SK-N-SH treated with all-trans-retinoic acid at 6 μM for 48 hours (cell line): Measurements from ENCODE around the gene SDK1.
A peak's percentile ranks its signal among the peaks of the same experiment; 100 is the strongest.

Experiments
- ATAC-seq: fragments of 200-7000 bp; cut with Tn5 transposase; 3 replicates; pipeline ENCODE4 v1.9.1; 2020; ENCODE audit warnings: mild to moderate bottlenecking, moderate library complexity
- BACH2 ChIP-seq: fragments of 250-450 bp; sonication (Bioruptor Pico); IDR thresholded peaks from 2 replicates; pipeline ENCODE4 v1.9.0; 2021; ENCODE audit warnings: mild to moderate bottlenecking, borderline replicate concordance
- CREB5 ChIP-seq: fragments of 250-450 bp; sonication (Bioruptor Pico); IDR thresholded peaks from 2 replicates; pipeline ENCODE4 v1.5.1; 2020; ENCODE audit warnings: low read depth, mild to moderate bottlenecking, moderate library complexity
- CSDC2 ChIP-seq: fragments of 250-450 bp; sonication (Bioruptor Pico); IDR thresholded peaks from 2 replicates; pipeline ENCODE4 v1.5.0; 2020; ENCODE audit warnings: mild to moderate bottlenecking, moderate library complexity
- CSRNP3 ChIP-seq: fragments of 250-450 bp; sonication (Bioruptor Pico); IDR thresholded peaks from 2 replicates; pipeline ENCODE4 v1.5.1; 2021; ENCODE audit warnings: mild to moderate bottlenecking, moderate library complexity
- ESRRG ChIP-seq: fragments of 250-450 bp; sonication (Bioruptor Pico); IDR thresholded peaks from 2 replicates; pipeline ENCODE4 v1.6.1; 2021; ENCODE audit warnings: mild to moderate bottlenecking
- GLIS3 ChIP-seq: fragments of 250-450 bp; sonication (Bioruptor Pico); IDR thresholded peaks from 2 replicates; pipeline ENCODE4 v1.5.0; 2020; ENCODE audit warnings: mild to moderate bottlenecking, moderate library complexity
- ISL1 ChIP-seq: fragments of 250-450 bp; sonication (Bioruptor Pico); IDR thresholded peaks from 2 replicates; pipeline ENCODE4 v2.1.2; 2022; ENCODE audit warnings: mild to moderate bottlenecking, moderate library complexity
- OSR1 ChIP-seq: fragments of 250-450 bp; sonication (Bioruptor Pico); IDR thresholded peaks from 2 replicates; pipeline ENCODE4 v1.8.0; 2022; ENCODE audit warnings: moderate library complexity, mild to moderate bottlenecking, inconsistent platforms
- POU6F1 ChIP-seq: fragments of 250-450 bp; sonication (Bioruptor Pico); IDR thresholded peaks from 2 replicates; pipeline ENCODE4 v1.8.0; 2021; ENCODE audit warnings: low read depth, mild to moderate bottlenecking, moderate library complexity, borderline replicate concordance
- PPARA ChIP-seq: fragments of 250-450 bp; sonication (Bioruptor Pico); IDR thresholded peaks from 2 replicates; pipeline ENCODE4 v1.5.0; 2020; ENCODE audit warnings: mild to moderate bottlenecking, borderline replicate concordance
- RARB ChIP-seq: fragments of 250-450 bp; sonication (Bioruptor Pico); IDR thresholded peaks from 2 replicates; pipeline ENCODE4 v1.8.0; 2021; ENCODE audit warnings: mild to moderate bottlenecking, moderate library complexity
- SNAI2 ChIP-seq: fragments of 250-450 bp; sonication (Bioruptor Pico); IDR thresholded peaks from 2 replicates; pipeline ENCODE4 v1.5.0; 2020; ENCODE audit warnings: mild to moderate bottlenecking, moderate library complexity
- TCF4 ChIP-seq: fragments of 250-450 bp; sonication (Bioruptor Pico); IDR thresholded peaks from 2 replicates; pipeline ENCODE4 v1.8.0; 2021; ENCODE audit warnings: mild to moderate bottlenecking, moderate library complexity, borderline replicate concordance
- TOX ChIP-seq: fragments of 250-450 bp; sonication (Bioruptor Pico); IDR thresholded peaks from 2 replicates; pipeline ENCODE4 v1.8.0; 2021; ENCODE audit warnings: mild to moderate bottlenecking, moderate library complexity, borderline replicate concordance
- TSHZ2 ChIP-seq: fragments of 250-450 bp; sonication (Bioruptor Pico); IDR thresholded peaks from 2 replicates; pipeline ENCODE4 v1.5.0; 2020; ENCODE audit warnings: mild to moderate bottlenecking, moderate library complexity
- ZC3H10 ChIP-seq: fragments of 250-450 bp; sonication (Bioruptor Pico); IDR thresholded peaks from 2 replicates; pipeline ENCODE4 v1.5.1; 2021; ENCODE audit warnings: mild to moderate bottlenecking, moderate library complexity
- ZFP3 ChIP-seq: fragments of 250-450 bp; sonication (Bioruptor Pico); IDR thresholded peaks from 2 replicates; pipeline ENCODE4 v1.5.0; 2020; ENCODE audit warnings: mild to moderate bottlenecking, moderate library complexity
- ZFP30 ChIP-seq: fragments of 450-650 bp; formaldehyde crosslinking; IDR thresholded peaks from 2 replicates; pipeline ENCODE4 v1.5.0; 2022; ENCODE audit warnings: mild to moderate bottlenecking, moderate library complexity
- ZNF565 ChIP-seq: fragments of 450-650 bp; formaldehyde crosslinking; conservative IDR thresholded peaks from 2 replicates; pipeline ENCODE4 v1.5.0; 2020; ENCODE audit warnings: low read depth, mild to moderate bottlenecking, moderate library complexity
- ZNF70 ChIP-seq: fragments of 450-650 bp; formaldehyde crosslinking; IDR thresholded peaks from 2 replicates; pipeline ENCODE4 v1.5.0; 2020; ENCODE audit warnings: mild to moderate bottlenecking, moderate library complexity

The SDK1 gene

GRCh38 chr7:4050126-4050660 is 749.1 kb downstream of the SDK1 start:
- no peak for ATAC-seq

GRCh38 chr7:4051696-4052095 is 750.6 kb downstream of the SDK1 start:
- TF ChIP-seq ZNF565 (CRISPR knock-in tag) (no peak), CREB5 (CRISPR knock-in tag) (no peak), ESRRG (CRISPR knock-in tag) (no peak), BACH2 (CRISPR knock-in tag) (no peak), RARB (CRISPR knock-in tag) (no peak), ISL1 (CRISPR knock-in tag) (no peak), CSRNP3 (CRISPR knock-in tag) (no peak), ZFP30 (CRISPR knock-in tag) (no peak), POU6F1 (CRISPR knock-in tag) (no peak), ZNF70 (CRISPR knock-in tag) (no peak)

More at GRCh38 chr7:4050126-4050660, 749.1 kb downstream of the SDK1 start:
- no peak for TF ChIP-seq CSRNP3 (CRISPR knock-in tag)
- TF ChIP-seq ZFP3: no peak
- TF ChIP-seq BACH2 (CRISPR knock-in tag): no peak
- no peak for TF ChIP-seq RARB (CRISPR knock-in tag)
- TF ChIP-seq TSHZ2 (CRISPR knock-in tag): no peak
- no peak for TF ChIP-seq OSR1 (CRISPR knock-in tag)
- no peak for TF ChIP-seq ZNF70 (CRISPR knock-in tag)
- no peak for TF ChIP-seq CREB5 (CRISPR knock-in tag)
- no peak for TF ChIP-seq GLIS3 (CRISPR knock-in tag)
- no peak for TF ChIP-seq ESRRG (CRISPR knock-in tag)
- no peak for TF ChIP-seq PPARA (CRISPR knock-in tag)
- TF ChIP-seq, all 23 proteins: peak for 0

GRCh38 chr7:4052130-4052529 is 751.1 kb downstream of the SDK1 start:
- peak; percentile 59; the same call in 1 of the 3 replicates for ATAC-seq
- TF ChIP-seq ZC3H10 (CRISPR knock-in tag): no peak
- 0 out of 2 replicates have a peak, but pooled peaks have one; percentile 10 for TF ChIP-seq SNAI2
- peak; percentile 100 for TF ChIP-seq TCF4 (CRISPR knock-in tag)
- TF ChIP-seq TOX (CRISPR knock-in tag): no peak
- TF ChIP-seq TSHZ2 (CRISPR knock-in tag): peak; percentile 84; the same call in 1 of the 2 replicates
- no peak for TF ChIP-seq CSDC2
- TF ChIP-seq ZNF70 (CRISPR knock-in tag): 0 out of 2 replicates have a peak, but pooled peaks have one; percentile 37

More at GRCh38 chr7:4051696-4052095, 750.6 kb downstream of the SDK1 start:
- ATAC-seq: peak; percentile 18; the same call in 1 of the 3 replicates
